CD4-positive, alpha-beta T cell treated with Interleukin-4 for 4 hours (primary cell): ENCODE data around the gene MED23.
"Not testable (repeated sequence)": the region's sequence is repeated elsewhere in the genome, so short reads cannot be mapped to it uniquely, and the experiment has no call there.

Experiments
- DNase-seq: peaks from one replicate; pipeline ENCODE4 v3.0.0-alpha.2; 2020

The MED23 gene

DNA sequence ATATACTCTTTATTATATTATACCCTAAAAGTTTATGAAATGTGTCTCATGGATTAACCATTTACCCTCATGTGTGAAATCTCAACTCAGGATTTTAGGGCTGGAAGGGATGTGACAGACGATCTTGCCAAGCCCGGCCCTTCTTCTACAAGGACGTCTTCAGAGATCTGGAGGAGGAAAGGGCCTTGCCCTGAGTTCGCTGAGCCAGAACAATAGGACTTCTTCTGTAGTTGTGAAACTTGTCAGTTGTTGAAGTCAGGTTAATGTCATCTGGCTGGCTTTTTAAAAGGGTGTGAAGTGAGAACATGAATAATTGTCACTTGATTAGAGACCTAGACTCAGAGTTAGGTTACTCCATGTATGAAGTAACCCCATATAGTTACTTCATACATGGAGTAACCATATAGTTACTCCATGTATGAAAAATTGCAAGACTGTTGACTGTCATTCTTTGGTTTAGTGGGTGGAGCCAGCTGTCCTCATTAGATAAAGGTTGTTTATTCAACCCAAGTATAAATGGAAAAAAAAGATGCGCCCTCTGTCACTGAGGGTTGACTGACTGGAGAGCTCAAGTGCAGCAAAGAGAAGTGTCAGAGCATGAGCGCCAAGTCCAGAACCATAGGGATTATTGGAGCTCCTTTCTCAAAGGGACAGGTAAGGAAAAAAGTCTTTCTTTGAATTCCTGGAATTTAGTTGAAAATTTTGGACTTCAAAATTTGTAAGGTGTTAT lies 55.2 kb downstream of the MED23 start, which contains the start of gene ARG1:
Gene ARG1, plus strand, starts transcription at position 541 of the 730 bp plus-strand sequence. Its CDS starts 57 bp downstream, at position 598.
- DNase-seq = no peak

DNA sequence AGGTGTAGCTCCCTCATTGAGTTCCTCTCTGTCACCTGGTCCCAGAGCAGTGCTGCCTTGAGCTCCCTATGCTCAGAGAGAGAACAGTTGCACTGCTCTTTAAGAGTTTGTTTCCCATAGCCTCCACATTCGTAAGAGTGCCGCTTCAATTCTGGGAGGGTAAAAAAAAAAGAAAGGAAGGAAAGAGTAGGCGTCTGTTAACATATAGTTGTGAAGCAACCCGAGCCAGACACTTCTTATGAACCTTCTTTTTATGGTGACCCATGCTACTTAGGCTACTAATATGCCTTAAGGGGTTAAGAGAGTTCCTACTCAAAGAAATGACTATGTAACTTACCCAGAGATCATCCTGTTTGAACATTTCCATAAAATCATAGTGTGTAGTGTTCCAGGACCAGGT lies 59.3 kb downstream of the MED23 start:
- DNase-seq = no peak

DNA sequence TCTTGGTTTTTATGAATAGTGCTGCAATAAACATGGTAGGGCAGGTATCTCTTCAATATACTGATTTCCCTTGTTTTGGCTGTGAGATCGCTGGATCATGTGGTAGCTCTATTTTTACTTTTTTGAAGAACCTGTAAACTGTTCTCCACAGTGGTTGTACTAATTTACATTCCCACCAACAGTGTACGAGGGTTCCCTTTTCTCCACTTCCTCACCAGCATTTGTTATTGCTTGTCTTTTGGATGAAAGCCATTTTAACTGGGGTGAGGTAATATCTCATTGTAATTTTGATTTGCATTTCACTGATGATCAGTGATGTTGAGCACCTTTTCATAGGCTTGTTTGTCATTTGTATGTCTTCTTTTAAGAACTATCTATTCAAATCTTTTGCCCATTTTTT lies 63.0 kb downstream of the MED23 start:
- no peak for DNase-seq

DNA sequence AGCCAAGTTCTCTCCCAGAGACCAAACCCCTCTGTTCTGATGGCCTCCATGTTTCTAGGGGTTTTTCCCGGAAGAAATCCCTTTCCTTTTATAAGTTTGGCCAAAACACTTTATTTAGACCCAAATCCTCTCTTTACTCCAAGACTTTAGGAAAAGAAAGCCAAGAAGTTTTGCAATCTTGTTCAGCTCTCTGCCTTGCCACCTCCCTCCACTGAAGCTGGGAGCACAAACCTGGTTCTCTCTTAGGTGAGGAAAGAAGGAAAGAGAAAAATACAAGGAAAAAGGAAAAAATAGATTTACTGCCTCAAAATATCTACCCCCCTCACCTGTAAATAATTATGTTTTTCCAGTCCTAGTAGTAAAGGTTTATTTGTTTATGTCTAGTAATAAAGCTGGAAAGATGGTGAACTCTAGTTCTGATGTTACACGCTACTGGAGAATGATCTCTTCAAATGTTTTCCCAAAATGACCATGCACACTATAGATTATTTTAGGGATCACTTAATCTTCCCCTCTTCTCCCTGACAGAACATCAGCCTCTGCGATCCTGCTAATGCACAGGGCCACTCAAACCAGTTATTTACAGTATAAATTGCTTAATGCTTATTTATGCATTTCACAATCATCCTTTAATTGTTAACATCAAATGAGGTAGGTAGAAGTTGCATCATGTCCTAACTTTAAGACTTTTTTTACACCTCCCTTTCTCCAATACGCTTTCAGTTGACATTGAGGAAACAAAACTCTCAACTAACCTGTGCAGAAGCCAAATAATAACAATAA lies 65.9 kb downstream of the MED23 start:
- DNase-seq = no peak

DNA sequence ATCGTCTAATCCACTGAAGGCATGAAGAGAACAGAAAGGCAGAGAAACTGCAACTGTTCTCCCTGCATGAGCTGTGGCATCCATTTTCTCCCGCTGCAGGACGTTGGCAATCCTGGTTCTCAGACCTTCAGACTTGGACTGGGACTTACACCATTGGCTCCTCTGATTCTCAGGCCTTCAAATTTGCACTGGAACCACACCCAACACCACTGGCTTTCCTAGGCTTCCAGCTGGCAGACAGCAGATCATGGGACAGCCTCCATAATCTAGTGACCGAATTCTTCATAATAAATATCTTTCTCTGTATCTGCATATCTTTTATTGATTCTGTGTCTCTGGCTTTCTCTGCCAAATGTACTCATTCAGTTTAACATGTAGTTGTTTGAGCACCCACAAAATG lies 69.1 kb downstream of the MED23 start:
- DNase-seq = no peak

DNA sequence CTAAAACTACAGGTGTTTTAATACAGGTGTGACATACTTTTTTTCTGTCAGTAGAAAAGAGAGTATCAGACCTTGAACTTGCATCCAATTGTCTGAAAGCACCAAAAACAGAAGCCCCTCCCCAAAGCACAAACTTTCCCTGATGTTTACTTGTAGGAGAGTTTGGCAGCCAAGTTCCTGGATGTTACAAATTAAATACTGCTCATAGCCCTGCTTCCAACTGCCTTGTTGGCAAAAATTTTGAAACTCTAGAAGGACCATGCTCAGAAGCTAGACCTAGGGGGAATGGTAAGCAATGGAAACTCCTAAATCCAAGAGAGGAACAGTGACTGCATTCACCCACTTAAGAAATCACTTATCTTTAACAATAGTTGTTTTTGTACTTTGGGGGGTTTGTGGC lies 72.0 kb downstream of the MED23 start:
- DNase-seq = no peak

DNA sequence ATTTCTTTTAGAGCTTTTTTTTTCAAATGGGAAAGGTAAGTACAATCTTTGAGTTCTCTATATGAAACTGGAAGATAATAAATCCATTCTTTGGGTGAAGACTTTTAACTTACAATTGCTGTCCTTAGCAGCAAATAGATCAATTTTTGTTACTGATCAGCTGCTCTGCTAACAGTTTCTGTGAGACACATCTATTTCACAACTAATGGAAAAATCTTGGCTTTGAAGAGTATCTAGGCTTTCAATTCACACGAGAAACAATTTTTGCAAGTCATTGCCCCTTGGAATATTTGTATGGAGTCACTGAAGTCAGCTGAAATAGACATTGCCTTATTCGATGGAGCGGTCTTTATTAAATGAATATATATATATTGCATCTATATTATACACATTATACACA lies 75.5 kb downstream of the MED23 start:
- DNase-seq = no peak

DNA sequence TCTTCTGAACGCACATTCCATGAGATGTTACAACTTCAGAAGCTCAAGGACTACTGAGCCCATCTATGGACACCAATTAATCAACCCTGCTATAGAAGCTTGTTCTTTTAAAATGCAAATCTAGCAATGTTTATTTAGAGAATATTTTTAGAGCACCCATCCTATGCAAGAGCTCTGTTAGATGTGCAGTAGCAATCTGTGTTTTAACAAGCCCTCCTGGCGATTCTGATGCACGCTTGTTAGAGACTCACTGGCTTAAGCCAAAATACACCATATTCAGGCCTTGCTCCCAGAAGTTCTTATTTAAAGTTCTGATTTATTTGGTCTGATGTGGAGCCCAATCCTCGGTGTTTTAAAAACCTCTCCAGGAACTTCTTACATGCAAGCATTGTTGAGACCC lies 76.1 kb downstream of the MED23 start:
- no peak for DNase-seq

DNA sequence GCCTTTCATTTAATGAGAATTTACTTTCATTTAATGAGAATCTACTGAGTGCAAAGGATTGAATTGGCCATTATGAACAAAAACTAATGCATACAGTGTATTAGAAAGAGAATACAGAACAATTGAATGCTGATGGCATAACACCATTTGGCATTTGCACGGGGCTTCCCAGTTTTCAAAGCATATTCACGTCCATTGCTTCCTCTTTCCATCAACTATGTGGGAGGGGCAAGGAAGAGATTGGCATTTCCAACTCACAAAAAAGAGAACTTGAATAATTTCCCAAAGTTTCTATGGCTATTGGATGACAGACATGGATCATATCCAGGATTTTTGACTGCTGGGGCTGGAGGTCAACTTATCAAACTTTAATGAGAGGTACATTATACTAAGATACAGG lies 78.2 kb downstream of the MED23 start:
- no peak for DNase-seq

DNA sequence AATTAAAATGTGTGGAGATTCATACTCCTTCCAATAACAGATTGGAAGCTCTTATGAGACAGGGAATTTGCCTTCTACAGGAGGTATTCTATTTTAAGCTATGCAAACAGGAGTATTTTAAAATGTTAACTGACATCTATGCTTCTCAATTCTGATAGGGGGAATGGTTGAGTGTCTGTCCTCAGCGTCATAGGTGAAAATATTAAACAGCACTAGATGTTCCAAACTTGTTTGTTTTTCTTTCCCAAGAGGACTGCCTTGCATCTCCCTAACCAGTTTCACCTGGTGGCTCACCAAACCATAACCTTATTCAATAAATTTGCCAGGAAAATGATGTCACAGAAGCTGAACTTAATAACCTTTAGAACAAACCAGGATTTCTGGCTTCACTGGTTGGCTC lies 79.6 kb downstream of the MED23 start:
- no peak for DNase-seq

DNA sequence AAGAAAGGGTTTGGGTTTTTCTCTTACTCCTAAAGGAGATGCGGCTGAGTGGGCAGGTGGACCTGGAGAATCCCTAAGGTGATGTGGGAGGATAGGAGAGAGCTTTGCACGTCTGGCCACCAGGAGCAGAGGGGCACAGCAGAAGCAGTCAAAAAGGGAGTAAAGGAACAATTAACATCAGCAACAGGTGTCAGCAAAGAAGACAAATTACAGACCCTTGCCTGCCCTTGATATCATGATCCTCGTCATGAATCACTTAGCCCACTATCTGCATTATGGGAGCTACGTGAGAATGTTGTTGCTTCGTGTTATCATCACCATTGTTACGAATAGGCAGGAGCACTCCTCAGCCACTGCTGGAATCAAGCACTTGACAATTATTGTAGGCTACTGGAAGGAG lies 80.6 kb downstream of the MED23 start:
- DNase-seq = no peak

DNA sequence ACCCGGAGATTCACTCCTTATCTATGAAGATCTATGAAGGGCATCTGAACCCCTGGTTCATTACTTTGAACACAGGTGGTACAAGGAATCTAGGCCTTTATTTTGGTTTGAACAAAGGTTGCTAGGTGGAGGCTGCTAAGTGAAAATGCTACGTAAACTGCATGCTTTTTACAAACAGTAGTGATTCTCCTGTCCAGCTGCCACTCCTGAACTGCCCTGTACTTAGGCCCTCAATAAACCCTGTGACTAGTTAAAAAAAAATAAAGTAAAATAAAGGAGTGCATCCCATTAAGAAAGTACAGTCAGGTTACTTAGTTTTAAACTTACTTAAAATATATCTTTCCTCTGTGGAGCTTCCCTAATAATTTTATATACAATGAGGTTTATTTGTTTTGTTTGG lies 82.7 kb downstream of the MED23 start:
- no peak for DNase-seq

DNA sequence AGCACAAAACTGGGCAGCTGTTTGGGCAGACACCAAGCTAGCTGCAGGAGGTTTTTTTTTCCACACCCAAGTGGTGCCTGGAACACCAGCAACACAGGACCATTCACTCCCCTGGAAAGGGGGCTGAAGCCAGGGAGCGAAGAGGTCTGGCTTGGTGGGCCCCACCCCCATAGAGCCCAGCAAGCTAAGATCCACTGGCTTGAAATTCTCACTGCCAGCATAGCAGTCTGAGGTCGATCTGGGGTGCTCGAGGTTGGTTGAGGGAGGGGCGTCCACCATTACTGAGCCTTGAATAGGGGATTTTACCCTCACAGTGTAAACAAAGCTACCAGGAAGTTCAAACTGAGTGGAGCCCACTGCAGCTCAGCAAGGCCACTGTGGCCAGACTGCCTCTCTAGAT lies 89.4 kb downstream of the MED23 start:
- DNase-seq = not testable (repeated sequence)

DNA sequence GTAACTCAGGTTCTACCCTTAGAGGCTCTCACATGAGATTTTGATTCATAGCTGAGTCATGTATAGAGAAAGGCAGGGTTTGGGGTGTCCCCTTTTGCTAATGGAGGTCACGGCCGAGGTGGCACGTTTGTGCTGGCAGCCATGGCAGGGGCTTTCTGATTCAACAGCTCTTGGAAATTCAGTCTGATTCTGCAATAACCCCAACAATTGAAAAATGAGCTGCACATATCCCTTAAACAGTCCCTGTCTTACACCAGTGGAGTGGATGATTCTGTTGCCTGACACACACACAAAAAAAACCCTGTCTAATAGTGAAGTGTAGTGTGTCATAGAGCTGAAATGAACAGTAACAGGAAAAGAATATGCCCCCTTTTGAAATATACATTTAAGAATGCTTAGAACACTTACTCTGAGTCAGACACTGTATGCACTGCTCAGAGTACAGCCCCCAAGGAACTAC lies 95.4 kb downstream of the MED23 start:
- DNase-seq = peak; percentile 25

DNA sequence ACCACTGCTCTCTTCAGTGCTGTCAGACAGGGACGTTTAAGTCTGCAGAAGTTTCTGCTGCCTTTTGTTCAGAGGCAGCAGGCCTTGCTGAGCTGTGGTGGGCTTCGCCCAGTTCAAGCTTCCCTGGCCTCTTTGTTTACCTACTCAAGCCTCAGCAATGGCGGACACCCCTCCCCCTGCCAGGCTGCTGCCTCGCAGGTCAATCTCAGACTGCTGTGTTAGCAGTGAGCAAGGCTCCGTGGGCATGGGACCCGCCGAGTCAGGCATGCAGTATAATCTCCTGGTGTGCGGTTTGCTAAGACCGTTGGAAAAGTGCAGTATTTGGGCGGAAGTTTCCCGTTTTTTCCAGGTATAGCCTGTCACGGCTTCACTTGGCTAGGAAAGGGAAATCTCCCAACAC lies 96.4 kb downstream of the MED23 start:
- not testable (repeated sequence) for DNase-seq

DNA sequence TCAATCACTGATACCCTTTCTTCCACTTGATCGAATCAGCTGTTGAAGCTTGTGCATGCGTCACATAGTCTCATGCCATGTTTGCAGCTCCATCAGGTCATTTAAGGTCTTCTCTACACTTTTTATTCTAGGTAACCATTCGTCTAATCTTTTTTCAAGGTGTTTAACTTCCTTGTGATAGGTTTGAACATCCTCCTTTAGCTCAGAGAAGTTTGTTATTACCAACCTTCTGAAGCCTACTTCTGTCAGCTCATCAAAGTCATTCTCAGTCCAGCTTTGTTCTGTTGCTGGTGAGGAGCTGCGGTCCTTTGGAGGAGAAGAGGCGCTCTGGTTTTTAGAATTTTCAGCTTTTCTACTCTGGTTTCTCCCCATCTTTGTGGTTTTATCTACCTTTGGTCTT lies 97.1 kb downstream of the MED23 start:
- not testable (repeated sequence) for DNase-seq

DNA sequence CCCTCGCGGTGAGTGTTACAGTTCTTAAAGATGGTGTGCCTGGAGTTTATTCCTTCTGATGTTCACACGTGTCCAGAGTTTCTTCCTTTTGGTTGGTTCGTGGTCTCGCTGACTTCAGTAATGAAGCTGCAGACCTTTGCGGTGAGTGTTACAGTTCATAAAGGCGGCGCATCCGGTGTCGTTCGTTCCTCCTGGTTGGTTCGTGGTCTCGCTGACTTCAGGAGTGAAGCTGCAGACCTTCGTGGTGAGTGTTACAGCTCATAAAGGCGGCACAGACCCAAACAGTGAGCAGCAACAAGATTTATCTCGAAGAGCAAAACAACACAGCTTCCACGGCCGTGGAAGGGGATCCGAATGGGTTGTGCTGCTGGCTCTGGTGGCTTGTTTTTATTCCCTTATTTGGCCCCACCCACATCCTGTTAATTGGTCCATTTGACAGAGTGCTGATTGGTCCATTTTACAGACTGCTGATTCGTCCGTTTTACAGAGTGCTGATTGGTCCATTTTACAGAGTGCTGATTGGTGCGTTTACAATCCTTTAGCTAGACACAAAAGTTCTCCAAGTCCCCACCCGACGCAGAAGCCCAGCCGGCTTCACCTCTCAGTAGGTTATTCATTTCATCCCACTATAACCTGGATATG lies 103.2 kb downstream of the MED23 start:
- DNase-seq = peak; percentile 34

DNA sequence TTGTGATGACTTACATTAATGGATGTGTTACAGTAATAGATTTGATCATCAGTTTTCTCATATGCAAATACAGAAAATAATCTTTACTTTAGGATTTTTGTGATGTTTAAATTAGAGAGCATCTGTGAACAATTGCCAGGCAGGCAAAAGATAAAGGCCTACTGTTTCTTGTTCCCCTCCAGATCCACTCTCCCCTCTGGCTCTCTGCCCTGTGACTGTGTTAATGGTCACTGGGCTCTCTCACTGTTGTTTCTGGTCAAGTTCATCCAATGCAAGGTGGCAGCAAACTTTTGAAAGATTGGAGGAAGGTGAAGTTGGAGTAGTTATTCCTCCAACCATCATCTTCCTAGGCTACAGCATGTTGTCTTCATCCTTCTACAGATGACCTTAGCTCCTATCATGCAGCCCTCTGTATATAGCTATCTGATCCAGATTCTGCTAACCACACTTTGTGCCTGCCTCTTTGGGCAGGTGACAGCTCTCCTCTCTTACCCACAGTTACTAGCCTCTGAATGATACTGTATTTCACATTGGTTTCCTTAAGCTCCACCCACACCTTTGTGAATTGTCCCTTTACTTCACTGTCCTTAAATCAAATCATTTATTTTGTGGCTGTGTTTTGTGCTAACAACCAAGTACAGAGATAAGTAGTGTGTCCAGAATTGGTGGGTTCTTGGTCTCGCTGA lies 103.9 kb downstream of the MED23 start:
- DNase-seq = no peak
